NCI-H2029 (cell line): ENCODE data around the gene PDE10A.
"Not testable (repeated sequence)": the region's sequence is repeated elsewhere in the genome, so short reads cannot be mapped to it uniquely, and the experiment has no call there.

ENCODE experiments used
- DNase-seq: peaks from one replicate; lab custom pipeline; 2025; lab: John Stamatoyannopoulos, UW

Gene PDE10A

GRCh38 chr6:165469483-165469882, 193.6 kb downstream of the PDE10A start:
- DNase-seq, result no peak

- DNase-seq, result no peak
These were observed 194.5 kb downstream of the PDE10A start for GRCh38 chr6:165468340-165469235.

- DNase-seq, result not testable (repeated sequence)
These were observed 199.5 kb downstream of the PDE10A start for GRCh38 chr6:165463499-165463898.

GRCh38 chr6:165459605-165460301, 203.3 kb downstream of the PDE10A start:
- not testable (repeated sequence) for DNase-seq

GRCh38 chr6:165458134-165458533, 204.9 kb downstream of the PDE10A start:
- DNase-seq, result no peak

- DNase-seq, result no peak
These were observed 206.8 kb downstream of the PDE10A start for GRCh38 chr6:165456286-165456685.

GRCh38 chr6:165455488-165455887, 207.6 kb downstream of the PDE10A start:
- DNase-seq, result no peak

- no peak for DNase-seq
These were observed 209.6 kb downstream of the PDE10A start for GRCh38 chr6:165453395-165453794.

GRCh38 chr6:165451838-165452237, 211.2 kb downstream of the PDE10A start:
- DNase-seq, result no peak

GRCh38 chr6:165448210-165448609, 214.8 kb downstream of the PDE10A start:
- no peak for DNase-seq

- DNase-seq, result no peak
These were observed 215.9 kb downstream of the PDE10A start for GRCh38 chr6:165447141-165447540.

GRCh38 chr6:165446331-165446730, 216.7 kb downstream of the PDE10A start:
- no peak for DNase-seq

GRCh38 chr6:165443462-165443861, 219.6 kb downstream of the PDE10A start:
- no peak for DNase-seq

- no peak for DNase-seq
These were observed 221.9 kb downstream of the PDE10A start for GRCh38 chr6:165441181-165441580.

GRCh38 chr6:165439928-165440554, 223.0 kb downstream of the PDE10A start:
- DNase-seq, result peak; percentile 40

- DNase-seq, result no peak
These were observed 236.1 kb downstream of the PDE10A start for GRCh38 chr6:165426892-165427291.

GRCh38 chr6:165422192-165422591, 240.8 kb downstream of the PDE10A start:
- no peak for DNase-seq

- DNase-seq, result no peak
These were observed 245.7 kb downstream of the PDE10A start for GRCh38 chr6:165417278-165417865.

GRCh38 chr6:165404697-165405096, 258.3 kb downstream of the PDE10A start:
- DNase-seq, result no peak

- no peak for DNase-seq
These were observed 258.7 kb downstream of the PDE10A start for GRCh38 chr6:165404296-165404695.

- no peak for DNase-seq
These were observed 259.9 kb downstream of the PDE10A start for GRCh38 chr6:165403006-165403595.

GRCh38 chr6:165401092-165401491, 261.9 kb downstream of the PDE10A start:
- no peak for DNase-seq
